HG03571 (cell line): Measurements from ENCODE around the gene DUSP15.
"Not testable (repeated sequence)": the region's sequence is repeated elsewhere in the genome, so short reads cannot be mapped to it uniquely, and the experiment has no call there.

Experiments used
- ATAC-seq: cut with Tn5 transposase; IDR thresholded peaks from one replicate; pipeline ENCODE4 v1.9.1; 2021; ENCODE audit not compliant: unreplicated experiment

DUSP15 gene

DNA sequence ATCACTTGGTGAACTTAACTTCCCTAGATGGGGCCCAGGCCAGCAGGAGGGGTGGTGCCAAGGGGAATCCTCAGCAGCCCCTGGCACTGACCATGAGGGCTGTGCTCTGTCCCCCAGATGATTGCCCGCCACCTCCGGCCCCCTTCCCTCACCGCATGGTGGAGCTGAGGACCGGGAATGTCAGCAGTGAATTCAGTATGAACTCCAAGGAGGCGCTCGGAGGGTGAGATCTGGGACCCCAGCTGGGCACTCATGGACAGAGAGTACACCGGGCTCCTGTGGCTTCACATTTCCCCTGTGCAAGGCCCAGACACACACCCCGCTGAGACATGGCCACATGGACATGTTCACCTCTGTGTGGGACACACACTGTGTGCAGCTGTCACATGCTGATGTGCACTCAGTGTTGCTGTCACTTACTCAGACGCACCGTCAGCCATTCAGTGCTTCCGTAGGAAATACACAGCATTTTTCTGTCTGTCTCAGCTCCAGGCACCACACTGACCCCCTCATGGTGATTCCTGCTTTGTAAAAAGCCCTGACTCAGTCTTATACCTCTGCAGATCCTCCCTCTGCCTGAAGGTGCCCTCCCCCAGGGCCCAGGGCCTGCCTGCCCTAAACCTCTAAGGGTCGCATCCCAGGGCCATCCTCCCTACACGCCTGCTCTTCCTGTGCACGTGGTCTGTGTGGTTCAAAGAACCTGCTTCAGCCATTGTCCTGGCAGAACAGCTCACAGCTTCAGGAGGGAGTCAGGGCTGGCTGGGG, 46.8 kb downstream of the DUSP15 start:
- no peak for ATAC-seq

DNA sequence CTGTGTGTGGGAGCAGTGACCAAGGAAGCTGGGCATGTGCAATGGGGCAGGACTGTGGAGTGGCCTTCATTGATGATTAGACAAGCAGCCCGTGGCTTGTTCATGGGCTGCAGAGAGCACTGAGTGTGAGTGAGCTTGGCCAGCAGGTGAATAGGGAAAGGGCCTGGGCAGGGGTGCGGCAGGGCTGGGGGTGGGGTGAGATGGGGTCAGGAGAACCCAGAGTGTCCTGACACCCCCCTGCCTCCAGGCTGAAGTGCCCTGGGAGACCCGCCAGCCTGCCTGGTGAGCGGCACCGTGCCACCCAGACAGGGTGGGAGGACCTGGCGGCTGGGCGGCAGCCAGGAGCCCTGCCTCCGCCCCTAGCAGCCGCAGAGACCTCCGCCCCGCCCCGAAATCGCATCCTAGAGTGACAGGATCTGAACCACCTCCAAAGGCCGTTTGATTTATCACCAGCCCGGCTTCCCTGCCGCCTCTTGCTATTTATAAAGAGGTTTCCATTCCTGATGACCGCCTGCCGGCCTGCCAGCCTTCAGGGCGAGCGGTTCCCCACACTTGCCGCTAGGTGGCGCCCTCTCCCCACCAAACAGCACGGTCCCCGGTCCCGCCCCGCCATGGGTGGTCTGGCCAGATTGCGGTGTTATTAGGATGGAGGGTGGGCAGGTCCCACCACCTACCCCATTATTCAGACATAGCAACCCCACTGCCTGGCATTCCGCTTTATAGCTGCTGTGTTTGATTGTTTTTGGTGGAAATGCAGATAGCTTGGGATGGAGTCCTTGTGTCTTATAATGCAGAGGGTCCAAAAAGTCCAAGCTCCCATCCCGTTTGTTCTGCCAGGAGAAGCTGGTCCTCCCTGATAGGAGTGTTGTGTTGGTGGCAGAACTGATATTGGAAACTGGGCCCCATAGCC, 47.7 kb downstream of the DUSP15 start:
- no peak for ATAC-seq

DNA sequence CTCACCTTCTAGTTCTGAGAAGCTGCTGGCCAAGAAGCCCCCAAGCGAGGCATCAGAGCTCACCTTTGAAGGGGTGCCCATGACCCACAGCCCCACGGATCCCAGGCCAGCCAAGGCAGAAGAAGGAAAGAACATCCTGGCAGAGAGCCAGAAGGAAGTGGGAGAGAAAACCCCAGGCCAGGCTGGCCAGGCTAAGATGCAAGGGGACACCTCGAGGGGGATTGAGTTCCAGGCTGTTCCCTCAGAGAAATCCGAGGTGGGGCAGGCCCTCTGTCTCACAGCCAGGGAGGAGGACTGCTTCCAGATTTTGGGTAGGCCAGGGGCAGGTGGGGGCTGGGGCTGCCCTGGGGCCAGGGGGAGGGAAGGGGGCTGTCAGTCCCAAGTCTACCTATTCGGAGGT, 48.9 kb downstream of the DUSP15 start:
- ATAC-seq, result no peak

DNA sequence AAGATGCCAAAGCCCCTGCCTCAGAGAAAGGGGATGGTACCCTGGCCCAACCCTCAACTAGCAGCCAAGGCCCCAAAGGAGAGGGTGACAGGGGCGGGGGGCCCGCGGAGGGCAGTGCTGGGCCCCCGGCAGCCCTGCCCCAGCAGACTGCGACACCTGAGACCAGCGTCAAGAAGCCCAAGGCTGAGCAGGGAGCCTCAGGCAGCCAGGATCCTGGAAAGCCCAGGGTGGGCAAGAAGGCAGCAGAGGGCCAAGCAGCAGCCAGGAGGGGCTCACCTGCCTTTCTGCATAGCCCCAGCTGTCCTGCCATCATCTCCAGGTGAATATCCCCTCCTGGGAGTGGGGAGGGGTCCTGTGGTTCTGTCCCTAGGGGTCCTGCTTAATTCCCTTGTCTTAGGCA, 50.1 kb downstream of the DUSP15 start:
- no peak for ATAC-seq

DNA sequence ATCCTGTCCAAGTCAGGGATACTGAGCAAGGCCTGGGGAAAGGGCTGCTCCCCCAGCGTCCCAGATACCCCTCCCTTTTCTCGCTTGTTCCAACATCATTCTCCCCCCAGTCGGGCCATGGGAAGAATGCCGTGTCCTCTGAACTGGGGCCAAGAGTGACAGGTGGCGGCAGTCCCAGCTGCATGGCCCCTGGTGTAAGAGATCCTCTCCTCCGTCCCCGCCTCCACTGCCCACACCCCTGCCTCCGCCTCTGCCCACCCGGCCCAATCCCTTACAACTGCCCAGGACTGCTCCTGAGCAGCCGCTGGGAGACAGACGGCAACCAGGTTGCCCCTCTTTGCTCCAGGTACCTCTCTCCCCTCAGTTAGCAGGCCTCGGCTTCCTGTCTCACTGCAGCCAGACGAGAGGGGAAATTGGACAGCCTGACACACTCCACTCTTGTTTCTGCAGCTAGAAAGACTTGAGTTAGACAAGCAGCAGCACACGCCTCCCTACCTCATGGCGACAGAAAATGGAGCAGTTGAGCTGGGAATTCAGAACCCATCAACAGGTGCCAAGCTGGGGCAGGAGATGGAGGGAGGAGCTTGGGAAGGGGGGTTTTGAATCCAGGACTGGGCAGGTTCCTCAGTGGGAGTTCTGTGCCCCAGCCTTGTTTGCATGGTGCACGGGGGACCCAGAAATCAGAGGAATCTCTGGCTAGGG, 51.1 kb downstream of the DUSP15 start, which contains the start of gene MYLK2:
Gene MYLK2, plus strand, starts transcription at position 274 of the 702 bp plus-strand sequence. Its CDS starts 225 bp downstream, at position 499.
- ATAC-seq, result no peak

DNA sequence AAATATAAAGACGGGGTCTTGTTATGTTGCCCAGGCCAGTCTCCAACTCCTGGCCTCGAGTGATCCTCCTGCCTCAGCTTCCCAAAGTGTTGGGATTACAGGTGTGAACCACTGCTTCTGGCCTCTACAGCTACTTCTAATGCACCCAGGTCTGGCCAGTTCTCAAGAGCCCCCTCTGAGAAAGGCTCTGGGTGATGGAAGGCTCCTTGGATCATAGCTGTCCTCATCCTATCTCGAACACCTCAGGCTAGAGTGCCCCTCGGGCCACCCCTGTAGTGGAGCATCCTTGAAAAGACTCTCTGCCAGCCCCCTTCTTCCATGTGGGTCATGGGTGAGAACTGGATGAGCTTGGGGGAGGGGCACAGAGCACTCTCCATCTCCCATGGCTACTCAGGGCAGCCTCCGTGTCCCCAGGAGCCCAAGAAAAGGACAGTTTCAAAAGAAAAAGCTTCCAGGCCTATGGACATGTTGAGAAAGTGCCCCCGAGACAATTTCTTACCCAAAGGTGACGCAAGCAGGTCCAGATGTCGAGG, 51.9 kb downstream of the DUSP15 start:
- no peak for ATAC-seq

GRCh38 chr20:31817461-31817860, 52.9 kb downstream of the DUSP15 start:
- ATAC-seq, result no peak

- no peak for ATAC-seq
These were observed 54.1 kb downstream of the DUSP15 start for GRCh38 chr20:31816221-31816620.

GRCh38 chr20:31815408-31816188, 54.7 kb downstream of the DUSP15 start:
- no peak for ATAC-seq

DNA sequence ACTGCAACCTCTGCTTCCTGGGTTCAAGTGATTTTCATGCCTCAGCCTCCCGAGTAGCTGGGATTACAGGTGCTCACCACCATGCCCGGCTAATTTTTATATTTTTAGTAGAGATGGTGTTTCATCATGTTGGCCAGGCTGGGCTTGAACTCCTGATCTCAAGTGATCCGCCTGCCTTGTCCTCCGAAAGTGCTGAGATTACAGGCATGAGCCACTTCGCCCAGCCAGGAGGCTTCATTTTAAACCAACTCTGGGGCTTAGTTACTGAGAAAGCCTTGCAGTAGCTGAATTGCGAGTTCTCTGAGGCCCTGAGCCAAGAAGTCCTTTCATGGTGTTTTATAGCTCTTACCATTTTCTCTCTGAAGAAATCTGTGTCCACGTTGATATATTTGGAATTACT, 56.2 kb downstream of the DUSP15 start:
- not testable (repeated sequence) for ATAC-seq

GRCh38 chr20:31813611-31814010, 56.7 kb downstream of the DUSP15 start:
- ATAC-seq, result no peak

- ATAC-seq, result no peak
These were observed 58.3 kb downstream of the DUSP15 start for GRCh38 chr20:31811796-31812728.

DNA sequence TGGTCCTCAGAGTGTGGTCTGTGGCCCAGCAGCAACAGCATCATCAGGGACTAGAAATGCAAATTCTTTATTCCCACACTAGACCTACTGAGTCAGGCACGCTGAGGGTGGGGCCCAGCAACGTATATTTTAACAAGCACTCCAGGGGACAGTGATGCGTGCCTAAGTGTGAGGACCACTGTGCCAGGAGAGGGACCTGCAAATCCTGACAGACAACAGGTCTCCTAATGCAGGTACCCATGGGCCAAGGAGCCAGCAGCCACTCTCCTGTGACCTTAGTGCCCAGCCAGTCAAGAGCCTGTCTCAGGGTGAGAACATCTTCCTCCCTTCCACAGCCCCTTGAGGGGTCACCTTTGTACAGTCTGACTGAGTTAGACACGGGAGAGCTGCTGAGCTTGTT, 59.1 kb downstream of the DUSP15 start:
- ATAC-seq, result no peak
